ENCODE measurements around the gene ZBTB7C.

GRCh38 chr18:47981830-47982229 is 427.4 kb downstream of the ZBTB7C start:
- TF ChIP-seq CTCF (conservative IDR thresholded peaks at IDR 0.05): no peak
- no peak for TF ChIP-seq ZFX (IDR thresholded peaks at IDR 0.05)
